Nephron (organoid): Measurements from ENCODE around the gene SND1.

ENCODE experiments used
- H3K27ac Mint-ChIP-seq, 3 experiments: 2 replicates each; pipeline ENCODE4 v1.8.0; 2020; ENCODE audit warnings: mixed read lengths in 3 of 3, mild to moderate bottlenecking in 2 of 3, moderate library complexity in 1 of 3
- H3K27me3 Mint-ChIP-seq: 2 replicates; pipeline ENCODE4 v1.8.0; 2021; ENCODE audit warnings: low read depth, mild to moderate bottlenecking, moderate library complexity, mixed read lengths
- H3K36me3 Mint-ChIP-seq: 2 replicates; pipeline ENCODE4 v1.8.0; 2020; ENCODE audit warnings: low read depth, mixed read lengths
- H3K4me1 Mint-ChIP-seq: 2 replicates; pipeline ENCODE4 v1.8.0; 2020; ENCODE audit warnings: mixed read lengths
- H3K4me3 Mint-ChIP-seq, 3 experiments: 2 replicates each; pipeline ENCODE4 v1.8.0; 2020; ENCODE audit warnings: mild to moderate bottlenecking in 3 of 3, mixed read lengths in 3 of 3, moderate library complexity in 2 of 3
- H3K9me3 Mint-ChIP-seq: 2 replicates; pipeline ENCODE4 v1.8.0; 2020; ENCODE audit warnings: mixed read lengths
- TF ChIP-seq, protein P1 (sequence below), 3 experiments: fragments of 200-600 bp; sonication (generic); IDR thresholded peaks; one replicate each; pipeline ENCODE4 v1.5.0; 2021; ENCODE audit warnings: antibody characterized with exemption in 3 of 3; ENCODE audit not compliant: unreplicated experiment in 3 of 3

SND1 gene

GRCh38 chr7:127654404-127655394 is 2.7 kb downstream of the SND1 start:
- TF ChIP-seq, protein P1, sequence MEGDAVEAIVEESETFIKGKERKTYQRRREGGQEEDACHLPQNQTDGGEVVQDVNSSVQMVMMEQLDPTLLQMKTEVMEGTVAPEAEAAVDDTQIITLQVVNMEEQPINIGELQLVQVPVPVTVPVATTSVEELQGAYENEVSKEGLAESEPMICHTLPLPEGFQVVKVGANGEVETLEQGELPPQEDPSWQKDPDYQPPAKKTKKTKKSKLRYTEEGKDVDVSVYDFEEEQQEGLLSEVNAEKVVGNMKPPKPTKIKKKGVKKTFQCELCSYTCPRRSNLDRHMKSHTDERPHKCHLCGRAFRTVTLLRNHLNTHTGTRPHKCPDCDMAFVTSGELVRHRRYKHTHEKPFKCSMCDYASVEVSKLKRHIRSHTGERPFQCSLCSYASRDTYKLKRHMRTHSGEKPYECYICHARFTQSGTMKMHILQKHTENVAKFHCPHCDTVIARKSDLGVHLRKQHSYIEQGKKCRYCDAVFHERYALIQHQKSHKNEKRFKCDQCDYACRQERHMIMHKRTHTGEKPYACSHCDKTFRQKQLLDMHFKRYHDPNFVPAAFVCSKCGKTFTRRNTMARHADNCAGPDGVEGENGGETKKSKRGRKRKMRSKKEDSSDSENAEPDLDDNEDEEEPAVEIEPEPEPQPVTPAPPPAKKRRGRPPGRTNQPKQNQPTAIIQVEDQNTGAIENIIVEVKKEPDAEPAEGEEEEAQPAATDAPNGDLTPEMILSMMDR (IDR thresholded peaks at IDR 0.05; ENCODE audit: unreplicated experiment in 3 of 3) = no peak
- Mint-ChIP-seq H3K36me3 (peaks cover 15% of the 10 kb centered on the region), H3K4me1 (peaks cover 37% of the 10 kb centered on the region), H3K4me3 (peak overlapping the region in 1 of 3 experiments; percentile 98), H3K9me3 (no peaks in the 10 kb centered on the region), H3K27me3 (no peaks in the 10 kb centered on the region), H3K27ac (peak overlapping the region in 2 of 3 experiments; percentile 24 to 29)

- Mint-ChIP-seq H3K4me1 (peaks cover 39% of the 10 kb centered on the region), H3K4me3 (peak overlapping the region in 2 of 3 experiments; percentile 6 to 58), H3K9me3 (no peaks in the 10 kb centered on the region), H3K27me3 (no peaks in the 10 kb centered on the region), H3K27ac (no peak overlapping the region), H3K36me3 (peaks cover 16% of the 10 kb centered on the region)
- TF ChIP-seq, protein P1 (IDR thresholded peaks at IDR 0.05; ENCODE audit: unreplicated experiment in 3 of 3) = no peak
These were observed 3.7 kb downstream of the SND1 start for GRCh38 chr7:127655720-127656119.

GRCh38 chr7:127657500-127657899 is 5.5 kb downstream of the SND1 start:
- H3K4me3 Mint-ChIP-seq = no peak overlapping the region
- H3K4me1 Mint-ChIP-seq = peaks cover 49% of the 10 kb centered on the region
- no peaks in the 10 kb centered on the region for H3K9me3 Mint-ChIP-seq
- TF ChIP-seq, protein P1 (IDR thresholded peaks at IDR 0.05; ENCODE audit: unreplicated experiment in 3 of 3) = no peak
- H3K27me3 Mint-ChIP-seq = no peaks in the 10 kb centered on the region
- peaks cover 28% of the 10 kb centered on the region for H3K36me3 Mint-ChIP-seq
- no peak overlapping the region for H3K27ac Mint-ChIP-seq

- no peak overlapping the region for H3K4me3 Mint-ChIP-seq
- no peaks in the 10 kb centered on the region for H3K27me3 Mint-ChIP-seq
- TF ChIP-seq, protein P1 (IDR thresholded peaks at IDR 0.05; ENCODE audit: unreplicated experiment in 3 of 3) = no peak
- H3K27ac Mint-ChIP-seq = no peak overlapping the region
- peaks cover 35% of the 10 kb centered on the region for H3K4me1 Mint-ChIP-seq
- no peaks in the 10 kb centered on the region for H3K9me3 Mint-ChIP-seq
- peaks cover 33% of the 10 kb centered on the region for H3K36me3 Mint-ChIP-seq
These were observed 7.1 kb downstream of the SND1 start for GRCh38 chr7:127658970-127659630.

DNA sequence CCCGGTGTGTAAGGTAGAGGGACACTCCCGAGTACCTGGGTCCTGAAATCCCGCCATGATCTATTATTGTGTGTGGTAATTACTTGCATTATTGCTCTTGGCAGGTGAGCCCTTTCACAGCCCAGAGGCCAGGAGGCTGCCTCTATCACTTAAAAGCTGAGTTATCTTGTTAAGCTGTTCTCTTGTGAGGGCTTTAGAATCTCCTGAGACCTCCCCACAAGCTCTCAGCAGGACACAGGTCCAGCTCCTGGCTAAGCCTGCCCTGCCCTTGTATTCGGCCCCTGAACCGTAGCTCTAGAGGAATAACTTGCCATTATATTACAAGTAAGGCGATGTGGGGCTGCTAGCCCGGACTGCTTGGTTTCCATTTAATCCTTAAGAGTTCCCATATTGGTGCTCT is 13.9 kb downstream of the SND1 start:
- Mint-ChIP-seq H3K9me3 (no peaks in the 10 kb centered on the region), H3K27me3 (no peaks in the 10 kb centered on the region), H3K36me3 (peaks cover 32% of the 10 kb centered on the region), H3K27ac (no peak overlapping the region), H3K4me1 (peaks cover 40% of the 10 kb centered on the region), H3K4me3 (no peak overlapping the region)
- TF ChIP-seq, protein P1 (IDR thresholded peaks at IDR 0.05; ENCODE audit: unreplicated experiment in 3 of 3) = no peak
